Lower leg skin (tissue), 3 donors: ENCODE measurements around the gene PRKCE.

Experiments
- CTCF ChIP-seq, 3 donors: fragments of 450-650 bp; IDR thresholded peaks; one replicate each; pipeline ENCODE4 v1.5.1; 2016; ENCODE audit warnings: antibody characterized with exemption in 3 of 3, mild to moderate bottlenecking in 3 of 3, moderate library complexity in 2 of 3
- POLR2A ChIP-seq, 2 donors: fragments of 450-650 bp; IDR thresholded peaks; one replicate each; pipeline ENCODE4 v1.6.1; 2016 to 2017; ENCODE audit warnings: antibody characterized with exemption in 2 of 2, mild to moderate bottlenecking in 1 of 2, moderate library complexity in 1 of 2

GRCh38 chr2:45830322-45830721 lies 178.8 kb downstream of the PRKCE start:
- TF ChIP-seq CTCF (IDR thresholded peaks at IDR 0.05) = no peak
- TF ChIP-seq POLR2A (IDR thresholded peaks at IDR 0.05) = no peak
